ENCODE measurements around the gene MYT1.

DNA sequence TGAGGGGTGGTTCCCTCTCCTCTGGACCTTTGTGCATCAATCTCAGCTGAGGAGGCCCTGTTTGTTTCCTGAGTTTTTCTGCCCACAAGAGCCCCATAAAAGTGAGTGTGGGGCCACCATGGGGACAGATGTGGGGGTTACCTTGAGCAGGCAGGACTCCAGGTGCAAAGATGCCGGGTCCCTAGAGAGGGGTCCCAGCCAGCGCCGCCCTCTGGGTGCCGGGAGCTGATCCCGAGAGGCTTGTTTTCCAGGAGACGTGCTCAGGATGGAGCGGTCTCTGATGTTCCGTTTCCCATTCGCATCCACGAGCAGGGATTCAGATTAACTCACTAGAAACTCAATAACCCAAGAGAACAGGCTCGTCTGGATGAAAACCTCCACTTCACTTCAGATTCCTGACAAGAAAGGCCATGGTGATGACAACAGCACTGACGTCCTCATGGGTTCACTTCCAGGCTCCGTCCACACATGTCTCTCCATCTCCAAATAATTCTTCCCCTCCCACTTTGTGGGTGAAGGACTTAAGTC is 21.9 kb downstream of the MYT1 start:
- TF ChIP-seq POLR2A (IDR thresholded peaks at IDR 0.05): no peak
- TF ChIP-seq, protein P1, sequence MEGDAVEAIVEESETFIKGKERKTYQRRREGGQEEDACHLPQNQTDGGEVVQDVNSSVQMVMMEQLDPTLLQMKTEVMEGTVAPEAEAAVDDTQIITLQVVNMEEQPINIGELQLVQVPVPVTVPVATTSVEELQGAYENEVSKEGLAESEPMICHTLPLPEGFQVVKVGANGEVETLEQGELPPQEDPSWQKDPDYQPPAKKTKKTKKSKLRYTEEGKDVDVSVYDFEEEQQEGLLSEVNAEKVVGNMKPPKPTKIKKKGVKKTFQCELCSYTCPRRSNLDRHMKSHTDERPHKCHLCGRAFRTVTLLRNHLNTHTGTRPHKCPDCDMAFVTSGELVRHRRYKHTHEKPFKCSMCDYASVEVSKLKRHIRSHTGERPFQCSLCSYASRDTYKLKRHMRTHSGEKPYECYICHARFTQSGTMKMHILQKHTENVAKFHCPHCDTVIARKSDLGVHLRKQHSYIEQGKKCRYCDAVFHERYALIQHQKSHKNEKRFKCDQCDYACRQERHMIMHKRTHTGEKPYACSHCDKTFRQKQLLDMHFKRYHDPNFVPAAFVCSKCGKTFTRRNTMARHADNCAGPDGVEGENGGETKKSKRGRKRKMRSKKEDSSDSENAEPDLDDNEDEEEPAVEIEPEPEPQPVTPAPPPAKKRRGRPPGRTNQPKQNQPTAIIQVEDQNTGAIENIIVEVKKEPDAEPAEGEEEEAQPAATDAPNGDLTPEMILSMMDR (IDR thresholded peaks at IDR 0.05): no peak

Measured in tibial nerve (tissue), 3 donors.